ENCODE measurements around the gene FHIT. TPM values are rescaled to one million over a fixed set of nuclear protein-coding genes. Genes with fewer than 3 reads are reported as not detected.

Gene FHIT
- total RNA-seq, 1 experiment from 2014 or later, result 9.8 TPM

- CTCF ChIA-PET, result no interaction called here
- Histone ChIP-seq H3F3A (ENCODE audit: insufficient read depth, low read depth) (no peaks in the 10 kb centered on the region), H2AFZ (no peak overlapping the region), H3K27me3 (ENCODE audit: insufficient read depth, low read depth) (no peaks in the 10 kb centered on the region), H3K9me2 (ENCODE audit: insufficient read depth) (no peaks in the 10 kb centered on the region), H3K4me1 (replicated peaks; ENCODE audit: insufficient read depth) (no peaks in the 10 kb centered on the region; the same call in 1 of the 2 replicates), H3K4me3 (no peak overlapping the region), H3K79me2 (ENCODE audit: low read depth) (no peaks in the 10 kb centered on the region), H3K4me2 (no peak overlapping the region), H4K20me1 (ENCODE audit: insufficient read depth) (no peaks in the 10 kb centered on the region), H3K9me3 (ENCODE audit: insufficient read depth, low read depth) (no peaks in the 10 kb centered on the region), H3K27ac (no peak overlapping the region), H3K36me3 (ENCODE audit: low read depth) (no peaks in the 10 kb centered on the region)
- BruUV-seq (replicated peaks), result no TSS peak
- intact Hi-C loops (cut with micrococcal nuclease; ENCODE audit: unreplicated experiment), result no loop called here
- POLR2A ChIA-PET (ENCODE audit: unreplicated experiment), result no interaction called here
- TF ChIP-seq EZH2 (IDR thresholded peaks at IDR 0.05; ENCODE audit: low read depth) (no peak), CTCF (conservative IDR thresholded peaks at IDR 0.05) (no peak)
- no peak for DNase-seq
Observed at GRCh38 chr3:60932170-60932569, 319.1 kb downstream of the FHIT start.

- H3K36me3 ChIP-seq (ENCODE audit: low read depth), result no peaks in the 10 kb centered on the region
- H3K4me2 ChIP-seq, result no peak overlapping the region
- BruUV-seq (replicated peaks), result no TSS peak
- ChIA-PET CTCF (no interaction called here), POLR2A (ENCODE audit: unreplicated experiment) (no interaction called here)
- no peaks in the 10 kb centered on the region for H4K20me1 ChIP-seq (ENCODE audit: insufficient read depth)
- no peak overlapping the region for H3K27ac ChIP-seq
- TF ChIP-seq CTCF (conservative IDR thresholded peaks at IDR 0.05) (no peak), EZH2 (IDR thresholded peaks at IDR 0.05; ENCODE audit: low read depth) (no peak)
- H3F3A ChIP-seq (ENCODE audit: insufficient read depth, low read depth), result no peaks in the 10 kb centered on the region
- no peaks in the 10 kb centered on the region for H3K79me2 ChIP-seq (ENCODE audit: low read depth)
- intact Hi-C loops (cut with micrococcal nuclease; ENCODE audit: unreplicated experiment), result no loop called here
- H3K4me1 ChIP-seq (replicated peaks; ENCODE audit: insufficient read depth), result no peaks in the 10 kb centered on the region; the same call in 1 of the 2 replicates
- no peak for DNase-seq
- H3K27me3 ChIP-seq (ENCODE audit: insufficient read depth, low read depth), result no peaks in the 10 kb centered on the region
- no peaks in the 10 kb centered on the region for H3K9me2 ChIP-seq (ENCODE audit: insufficient read depth)
- H2AFZ ChIP-seq, result no peak overlapping the region
- H3K9me3 ChIP-seq (ENCODE audit: insufficient read depth, low read depth), result no peaks in the 10 kb centered on the region
- H3K4me3 ChIP-seq, result no peak overlapping the region
Observed at GRCh38 chr3:60931452-60931851, 319.8 kb downstream of the FHIT start.

GRCh38 chr3:60920519-60920918 is 330.7 kb downstream of the FHIT start:
- Histone ChIP-seq H3K4me3 (no peak overlapping the region), H3K9me3 (ENCODE audit: insufficient read depth, low read depth) (no peaks in the 10 kb centered on the region), H3K79me2 (ENCODE audit: low read depth) (no peaks in the 10 kb centered on the region), H3K36me3 (ENCODE audit: low read depth) (no peaks in the 10 kb centered on the region), H4K20me1 (ENCODE audit: insufficient read depth) (no peaks in the 10 kb centered on the region), H3K27me3 (ENCODE audit: insufficient read depth, low read depth) (no peaks in the 10 kb centered on the region), H2AFZ (no peak overlapping the region), H3F3A (ENCODE audit: insufficient read depth, low read depth) (no peaks in the 10 kb centered on the region), H3K27ac (no peak overlapping the region), H3K4me1 (replicated peaks; ENCODE audit: insufficient read depth) (no peaks in the 10 kb centered on the region), H3K9me2 (ENCODE audit: insufficient read depth) (no peaks in the 10 kb centered on the region), H3K4me2 (no peak overlapping the region)
- no TSS peak for BruUV-seq (replicated peaks)
- TF ChIP-seq CTCF (conservative IDR thresholded peaks at IDR 0.05) (no peak), EZH2 (IDR thresholded peaks at IDR 0.05; ENCODE audit: low read depth) (no peak)
- CTCF ChIA-PET, result no interaction called here
- POLR2A ChIA-PET (ENCODE audit: unreplicated experiment), result no interaction called here
- DNase-seq, result no peak
- intact Hi-C loops (cut with micrococcal nuclease; ENCODE audit: unreplicated experiment), result no loop called here

Data from PC-9 (cell line).